ENCODE measurements around the gene TIE1.

Gene TIE1

DNA sequence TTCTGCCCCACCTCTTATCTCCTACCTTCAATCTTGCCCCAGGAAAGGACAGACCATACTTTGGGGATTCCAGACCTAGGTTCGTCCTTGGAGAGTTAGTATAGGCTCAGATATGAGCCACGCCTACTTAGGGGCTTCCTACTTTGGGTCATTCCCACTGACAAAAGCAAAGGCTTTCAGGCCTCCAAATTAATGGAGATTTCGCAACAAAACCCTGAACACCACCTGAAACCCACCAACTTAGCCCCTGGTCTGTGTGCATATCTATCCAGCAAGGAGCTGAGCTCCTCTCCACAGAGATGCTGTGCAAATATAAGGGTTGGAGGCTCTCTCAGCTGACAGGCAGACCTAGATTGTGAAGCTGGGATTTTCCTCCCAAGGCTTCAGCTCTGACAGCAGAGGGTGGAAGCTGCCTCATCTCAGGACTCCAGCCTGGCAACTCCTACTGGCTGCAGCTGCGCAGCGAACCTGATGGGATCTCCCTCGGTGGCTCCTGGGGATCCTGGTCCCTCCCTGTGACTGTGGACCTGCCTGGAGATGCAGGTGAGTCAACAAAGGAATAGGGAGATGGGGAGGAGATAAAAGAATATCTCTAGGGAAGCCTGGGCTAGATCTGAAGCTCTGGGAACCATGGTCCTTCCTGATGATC is 38.9 kb downstream of the TIE1 start:
- DNase-seq, result no peak

DNA sequence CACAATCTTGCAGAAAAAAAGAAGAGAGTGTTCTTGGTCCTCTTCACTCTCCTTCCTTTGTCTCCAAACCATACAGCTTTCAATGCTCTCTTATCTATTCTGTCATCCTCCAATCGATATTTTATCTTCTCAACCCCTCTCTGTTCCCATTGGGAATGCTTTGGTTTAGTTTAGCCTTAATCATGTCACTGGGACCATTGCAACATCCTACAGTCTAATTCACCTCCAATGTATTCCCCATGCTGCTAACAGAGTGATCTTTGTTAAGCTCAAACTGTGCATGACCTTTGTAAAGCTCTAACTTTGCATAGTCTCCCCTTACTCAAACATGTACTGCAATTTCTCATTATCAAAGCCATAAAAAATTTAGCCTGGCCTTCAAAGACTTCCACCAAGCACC is 39.8 kb downstream of the TIE1 start:
- DNase-seq, result no peak

- DNase-seq, result no peak
Measured at GRCh38 chr1:43344267-43344850, 43.6 kb downstream of the TIE1 start.

- no peak for DNase-seq
Measured at GRCh38 chr1:43345120-43345519, 44.3 kb downstream of the TIE1 start.

DNA sequence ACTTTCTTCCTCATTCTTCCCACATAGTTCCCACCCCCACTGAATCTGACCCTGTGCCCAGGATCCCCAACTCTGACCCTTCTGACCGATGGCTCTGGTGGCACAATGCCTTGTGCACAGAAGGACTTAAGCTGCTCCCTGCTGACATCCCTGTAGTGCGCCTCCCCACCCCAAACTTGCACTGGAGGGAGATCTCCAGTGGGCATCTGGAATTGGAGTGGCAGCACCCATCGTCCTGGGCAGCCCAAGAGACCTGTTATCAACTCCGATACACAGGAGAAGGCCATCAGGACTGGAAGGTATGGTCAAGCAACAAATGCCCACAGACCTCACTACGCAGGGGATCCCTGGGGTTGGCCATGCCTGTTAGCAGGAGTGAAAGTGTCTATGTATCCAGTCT is 45.9 kb downstream of the TIE1 start:
- no peak for DNase-seq

- DNase-seq, result no peak
Measured at GRCh38 chr1:43348343-43348808, 47.6 kb downstream of the TIE1 start.

DNA sequence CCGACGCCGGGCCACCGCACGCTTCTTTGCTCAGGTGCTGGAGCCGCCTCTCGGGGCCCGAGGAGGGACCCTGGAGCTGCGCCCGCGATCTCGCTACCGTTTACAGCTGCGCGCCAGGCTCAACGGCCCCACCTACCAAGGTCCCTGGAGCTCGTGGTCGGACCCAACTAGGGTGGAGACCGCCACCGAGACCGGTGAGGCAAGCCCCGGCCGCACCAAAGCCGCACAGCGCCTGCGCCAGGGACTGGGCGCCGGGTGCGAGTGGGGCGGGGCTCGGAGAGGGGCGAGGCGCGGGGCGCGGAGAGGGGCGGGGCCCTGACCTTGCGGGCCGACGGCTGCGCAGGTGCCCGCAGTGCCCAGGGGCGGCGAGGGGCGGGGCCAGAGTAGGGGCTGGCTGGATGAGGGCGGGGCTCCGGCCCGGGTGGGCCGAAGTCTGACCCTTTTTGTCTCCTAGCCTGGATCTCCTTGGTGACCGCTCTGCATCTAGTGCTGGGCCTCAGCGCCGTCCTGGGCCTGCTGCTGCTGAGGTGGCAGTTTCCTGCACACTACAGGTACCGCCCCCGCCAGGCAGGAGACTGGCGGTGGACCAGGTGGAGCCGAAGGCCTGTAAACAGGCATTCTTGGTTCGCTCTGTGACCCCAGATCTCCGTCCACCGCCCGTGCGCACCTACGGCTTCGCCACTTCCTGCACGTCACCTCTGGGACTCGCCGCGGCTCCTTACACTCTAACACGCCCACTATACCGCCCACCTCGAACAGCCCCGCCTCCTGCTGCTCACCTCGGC is 48.2 kb downstream of the TIE1 start:
- DNase-seq, result peak; percentile 25

GRCh38 chr1:43349594-43350306 is 49.0 kb downstream of the TIE1 start:
- DNase-seq, result no peak

DNA sequence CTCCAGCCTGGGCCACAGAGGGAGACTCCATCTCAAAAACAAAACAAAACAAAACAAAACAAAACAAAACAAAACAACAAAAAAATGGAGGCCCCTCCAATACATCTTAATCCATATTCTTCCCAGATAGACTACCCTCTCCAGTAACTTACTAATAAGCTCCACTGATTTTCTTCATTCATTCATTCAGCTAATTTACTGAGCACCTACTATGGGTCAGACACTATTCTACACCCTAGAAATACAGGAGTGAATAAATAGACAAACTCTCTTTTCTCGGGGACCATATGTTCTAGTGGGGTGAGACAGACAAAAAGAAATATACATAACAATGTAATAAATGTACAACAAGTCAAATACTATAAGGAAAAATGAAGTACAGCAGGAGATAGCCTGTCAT is 50.2 kb downstream of the TIE1 start:
- no peak for DNase-seq

GRCh38 chr1:43351421-43352350 is 50.9 kb downstream of the TIE1 start:
- no peak for DNase-seq

DNA sequence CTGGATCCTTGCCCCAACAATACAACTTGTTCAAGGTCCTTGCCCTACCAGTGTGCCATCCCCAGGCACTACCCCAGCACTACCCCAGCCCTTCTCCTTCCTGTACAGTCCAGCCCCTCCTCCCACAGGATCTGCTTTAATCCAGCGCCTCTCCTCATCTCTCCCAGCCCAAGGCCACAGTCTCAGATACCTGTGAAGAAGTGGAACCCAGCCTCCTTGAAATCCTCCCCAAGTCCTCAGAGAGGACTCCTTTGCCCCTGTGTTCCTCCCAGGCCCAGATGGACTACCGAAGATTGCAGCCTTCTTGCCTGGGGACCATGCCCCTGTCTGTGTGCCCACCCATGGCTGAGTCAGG is 51.5 kb downstream of the TIE1 start:
- DNase-seq, result no peak

- DNase-seq, result no peak
Measured at GRCh38 chr1:43352881-43353280, 52.1 kb downstream of the TIE1 start.

GRCh38 chr1:43354471-43354870 is 53.7 kb downstream of the TIE1 start:
- no peak for DNase-seq

- DNase-seq, result no peak
Measured at GRCh38 chr1:43354936-43355335, 54.2 kb downstream of the TIE1 start.

- DNase-seq, result no peak
Measured at GRCh38 chr1:43357251-43357650, 56.5 kb downstream of the TIE1 start.

DNA sequence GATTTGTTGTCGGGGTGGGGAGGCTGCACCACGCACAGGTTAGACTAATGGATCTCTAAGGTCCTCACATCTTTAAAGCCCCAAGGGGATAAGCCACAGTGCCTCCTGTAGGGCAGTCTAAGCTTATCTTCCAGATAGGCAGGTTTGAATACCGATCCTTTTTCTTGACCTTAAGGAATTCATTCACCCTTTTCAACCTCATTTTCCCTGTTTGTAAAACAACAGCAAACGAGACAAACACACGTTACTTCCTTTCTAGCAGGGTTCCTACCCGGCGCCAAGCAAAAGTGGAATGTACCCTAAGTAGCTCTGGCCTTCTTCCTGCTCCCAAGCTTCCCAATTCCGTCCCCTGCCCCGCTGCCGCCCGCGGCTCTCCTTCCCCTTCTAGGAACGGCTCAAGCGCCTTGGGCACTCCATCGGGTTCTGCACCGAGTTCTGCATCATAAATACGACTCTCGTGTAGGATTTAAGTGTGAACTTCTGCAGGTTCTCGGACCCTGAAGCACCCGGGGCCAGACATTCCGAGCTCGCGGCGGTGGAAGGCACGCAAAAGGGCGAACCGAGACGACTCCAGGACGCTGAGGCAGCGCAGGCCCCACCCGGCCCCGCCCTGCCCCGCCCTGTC is 57.5 kb downstream of the TIE1 start:
- DNase-seq, result no peak

DNA sequence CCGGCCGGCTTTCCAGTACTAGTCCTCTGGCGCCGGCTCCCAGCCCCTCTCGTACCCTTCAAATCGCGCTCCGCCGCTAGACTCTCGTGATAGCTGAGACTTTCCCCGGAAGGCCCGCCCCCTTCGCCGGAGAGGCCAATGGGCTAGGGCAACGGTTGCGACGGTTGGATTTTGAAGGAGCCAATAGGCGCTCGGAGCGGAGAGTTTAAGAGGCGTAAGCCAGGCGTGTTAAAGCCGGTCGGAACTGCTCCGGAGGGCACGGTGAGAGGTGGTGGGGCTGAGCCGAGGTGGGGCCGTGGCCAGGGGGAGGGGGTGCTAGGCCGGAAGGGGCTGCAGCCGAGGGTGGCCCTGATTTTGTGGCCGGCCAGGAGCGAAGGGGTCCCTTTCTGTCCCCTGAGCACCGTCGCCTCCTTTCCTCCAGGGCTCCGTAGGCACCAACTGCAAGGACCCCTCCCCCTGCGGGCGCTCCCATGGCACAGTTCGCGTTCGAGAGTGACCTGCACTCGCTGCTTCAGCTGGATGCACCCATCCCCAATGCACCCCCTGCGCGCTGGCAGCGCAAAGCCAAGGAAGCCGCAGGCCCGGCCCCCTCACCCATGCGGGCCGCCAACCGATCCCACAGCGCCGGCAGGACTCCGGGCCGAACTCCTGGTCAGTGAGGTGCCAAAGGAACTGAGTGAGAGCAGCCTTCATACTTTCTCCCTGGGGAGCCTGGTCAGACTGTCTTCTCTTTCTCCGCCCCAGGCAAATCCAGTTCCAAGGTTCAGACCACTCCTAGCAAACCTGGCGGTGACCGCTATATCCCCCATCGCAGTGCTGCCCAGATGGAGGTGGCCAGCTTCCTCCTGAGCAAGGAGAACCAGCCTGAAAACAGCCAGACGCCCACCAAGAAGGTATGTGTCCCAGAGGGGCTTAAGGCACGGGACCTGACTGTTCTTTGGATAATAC is 58.2 kb downstream of the TIE1 start, which contains the start of gene CDC20:
TSS of gene CDC20 (plus strand) at position 236 of the 948 bp plus-strand sequence. CDS start at position 471, 235 bp downstream.
- peak; percentile 99 for DNase-seq

GRCh38 chr1:43359696-43360095 is 58.9 kb downstream of the TIE1 start:
- no peak for DNase-seq

DNA sequence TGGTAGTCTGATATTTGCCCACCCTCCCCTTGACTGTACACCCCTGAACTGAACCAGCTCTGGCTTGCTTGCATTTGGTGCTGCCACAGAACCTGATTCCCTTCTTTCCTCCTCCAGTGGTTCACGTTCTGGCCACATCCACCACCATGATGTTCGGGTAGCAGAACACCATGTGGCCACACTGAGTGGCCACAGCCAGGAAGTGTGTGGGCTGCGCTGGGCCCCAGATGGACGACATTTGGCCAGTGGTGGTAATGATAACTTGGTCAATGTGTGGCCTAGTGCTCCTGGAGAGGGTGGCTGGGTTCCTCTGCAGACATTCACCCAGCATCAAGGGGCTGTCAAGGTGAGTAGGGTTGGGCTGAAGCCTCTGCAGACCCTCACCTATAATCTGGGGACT is 59.8 kb downstream of the TIE1 start:
- DNase-seq, result no peak

DNA sequence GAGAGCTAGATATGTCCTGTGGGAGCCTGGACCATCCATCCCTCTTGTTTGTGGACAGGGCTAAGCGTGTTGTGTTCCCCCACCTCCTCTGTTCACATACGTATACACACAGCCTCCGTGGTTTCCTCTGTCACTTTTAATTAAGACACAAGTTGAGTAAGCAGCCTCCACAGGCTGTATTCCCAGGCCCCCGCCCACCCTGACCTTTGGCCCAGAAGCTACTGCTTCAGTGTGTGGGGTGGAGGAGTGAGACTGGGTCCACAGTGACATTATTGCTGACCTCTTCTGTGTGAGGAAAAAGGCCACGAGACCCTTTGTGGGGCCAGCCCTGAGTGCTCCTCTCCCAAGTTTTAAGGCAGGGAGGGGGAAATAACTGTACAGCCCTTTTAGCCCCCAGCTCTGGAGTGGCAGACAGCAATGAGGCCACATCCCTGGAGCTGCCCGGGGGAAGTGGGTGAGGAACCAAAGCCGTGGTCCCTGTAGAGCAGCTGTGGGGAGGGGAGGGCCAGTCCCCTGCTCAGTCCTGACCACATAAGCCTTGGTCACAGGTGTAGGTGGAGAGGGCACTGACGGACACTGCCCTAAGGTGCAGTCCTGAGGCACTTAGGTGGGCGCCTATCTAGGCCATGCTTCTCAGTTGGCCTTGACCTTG is 62.6 kb downstream of the TIE1 start:
- DNase-seq, result no peak
